SU-DHL-6 (cell line): ENCODE measurements around the gene RAB3GAP1.
"Not testable (repeated sequence)": the region's sequence is repeated elsewhere in the genome, so short reads cannot be mapped to it uniquely, and the experiment has no call there.

Experiments
- H2AFZ ChIP-seq: fragments of 200-600 bp; sonication (generic); 2 replicates; pipeline ENCODE4 v1.6.1; 2014; ENCODE audit warnings: low read depth, mild to moderate bottlenecking, moderate library complexity, mixed read lengths, antibody characterized with exemption, low read length; ENCODE audit not compliant: severe bottlenecking
- H3F3A ChIP-seq: fragments of 200-600 bp; shearing (Covaris generic); 2 replicates; pipeline ENCODE4 v1.6.0; 2016; ENCODE audit warnings: antibody characterized with exemption, mild to moderate bottlenecking; ENCODE audit not compliant: insufficient read depth
- H3K27ac ChIP-seq: fragments of 200-600 bp; sonication (generic); 2 replicates; pipeline ENCODE4 v1.5.1; 2016; ENCODE audit warnings: low read depth, mild to moderate bottlenecking, low read length, moderate library complexity, mixed read lengths
- H3K27me3 ChIP-seq: fragments of 200-600 bp; sonication (generic), shearing (Covaris generic); 2 replicates; pipeline ENCODE4 v1.6.0; 2014; ENCODE audit warnings: mild to moderate bottlenecking, low read length
- H3K36me3 ChIP-seq: fragments of 200-600 bp; sonication (generic); 2 replicates; pipeline ENCODE4 v1.6.1; 2014; ENCODE audit warnings: mild to moderate bottlenecking, low read length, mixed read lengths
- H3K4me2 ChIP-seq: fragments of 300-600, 200-600 bp; shearing (Covaris generic), sonication (generic); 2 replicates; pipeline ENCODE4 v1.6.0; 2014; ENCODE audit warnings: low read length, low read depth, mild to moderate bottlenecking; ENCODE audit not compliant: poor library complexity, severe bottlenecking
- H3K4me3 ChIP-seq: fragments of 200-600 bp; sonication (generic); 2 replicates; pipeline ENCODE4 v1.5.1; 2014; ENCODE audit warnings: antibody characterized with exemption, low read length, mild to moderate bottlenecking, mixed read lengths; ENCODE audit not compliant: insufficient read depth, poor library complexity, severe bottlenecking
- H3K79me2 ChIP-seq: fragments of 200-600 bp; sonication (generic); 2 replicates; pipeline ENCODE4 v1.6.1; 2014; ENCODE audit warnings: mild to moderate bottlenecking, low read length, moderate library complexity; ENCODE audit not compliant: insufficient read depth
- H3K9ac ChIP-seq: fragments of 200-600 bp; sonication (generic); 2 replicates; pipeline ENCODE4 v1.7.0; 2014; ENCODE audit warnings: mild to moderate bottlenecking, low read length
- H3K9me2 ChIP-seq: fragments of 200-600 bp; sonication (generic); replicated peaks from 2 replicates; pipeline ENCODE4 v1.6.1; 2014; ENCODE audit warnings: low read length; ENCODE audit not compliant: insufficient read depth
- H3K9me3 ChIP-seq: fragments of 200-600 bp; sonication (generic); 2 replicates; pipeline ENCODE4 v1.6.1; 2014; ENCODE audit warnings: low read length, mixed read lengths; ENCODE audit not compliant: insufficient read depth
- H4K20me1 ChIP-seq: fragments of 200-600 bp; sonication (generic); 2 replicates; pipeline ENCODE4 v1.6.1; 2014; ENCODE audit warnings: low read depth, mild to moderate bottlenecking, antibody characterized with exemption, low read length, moderate library complexity, mixed read lengths
- CTCF ChIP-seq: fragments of 200-600 bp; sonication (generic); IDR thresholded peaks from one replicate; pipeline ENCODE4 v1.5.1; 2017; ENCODE audit warnings: antibody characterized with exemption, mild to moderate bottlenecking, low read length, moderate library complexity; ENCODE audit not compliant: insufficient read depth, poor library complexity, severe bottlenecking
- EZH2phosphoT487 ChIP-seq: fragments of 200-600 bp; sonication (generic), shearing (Covaris generic); conservative IDR thresholded peaks from 2 replicates; pipeline ENCODE4 v1.6.1; 2018; ENCODE audit warnings: mild to moderate bottlenecking, antibody characterized with exemption, low read length, moderate library complexity, mixed read lengths

RAB3GAP1 gene

GRCh38 chr2:135086222-135086621, 34.1 kb downstream of the RAB3GAP1 start:
- no peaks in the 10 kb centered on the region for H3K9me2 ChIP-seq
- H3F3A ChIP-seq: no peaks in the 10 kb centered on the region
- no peak overlapping the region for H3K27ac ChIP-seq
- no peak overlapping the region for H3K4me2 ChIP-seq
- H3K27me3 ChIP-seq: no peaks in the 10 kb centered on the region
- TF ChIP-seq EZH2phosphoT487 (no peak), CTCF (no peak)
- H3K9ac ChIP-seq: no peak overlapping the region
- peaks cover 16% of the 10 kb centered on the region for H3K36me3 ChIP-seq
- H3K4me3 ChIP-seq: no peak overlapping the region
- H3K9me3 ChIP-seq: no peaks in the 10 kb centered on the region
- H2AFZ ChIP-seq: no peak overlapping the region
- peaks cover 4% of the 10 kb centered on the region; the same call in 1 of the 2 replicates for H4K20me1 ChIP-seq
- peaks cover 68% of the 10 kb centered on the region for H3K79me2 ChIP-seq

GRCh38 chr2:135089597-135089996, 37.5 kb downstream of the RAB3GAP1 start:
- not testable (repeated sequence) for H2AFZ ChIP-seq, H3K27ac ChIP-seq, H4K20me1 ChIP-seq, H3K9me2 ChIP-seq, H3K9me3 ChIP-seq, H3K27me3 ChIP-seq, H3K9ac ChIP-seq, H3K4me3 ChIP-seq, H3F3A ChIP-seq, H3K4me2 ChIP-seq
- H3K36me3 ChIP-seq: peaks cover 23% of the 10 kb centered on the region
- H3K79me2 ChIP-seq: peaks cover 44% of the 10 kb centered on the region

GRCh38 chr2:135091681-135092080, 39.6 kb downstream of the RAB3GAP1 start:
- H3K27ac ChIP-seq: no peak overlapping the region
- H3K79me2 ChIP-seq: peaks cover 30% of the 10 kb centered on the region
- no peaks in the 10 kb centered on the region for H3F3A ChIP-seq
- H3K4me3 ChIP-seq: no peak overlapping the region
- no peak overlapping the region for H3K4me2 ChIP-seq
- no peak for TF ChIP-seq CTCF
- no peak for TF ChIP-seq EZH2phosphoT487
- H3K9me2 ChIP-seq: no peaks in the 10 kb centered on the region
- H4K20me1 ChIP-seq: 0 out of 2 replicates have a peak, but pooled peaks cover 4% of the 10 kb centered on the region
- H3K27me3 ChIP-seq: no peaks in the 10 kb centered on the region
- H3K9ac ChIP-seq: no peak overlapping the region
- H3K9me3 ChIP-seq: no peaks in the 10 kb centered on the region
- H2AFZ ChIP-seq: no peak overlapping the region
- H3K36me3 ChIP-seq: peaks cover 32% of the 10 kb centered on the region

GRCh38 chr2:135093193-135093592, 41.1 kb downstream of the RAB3GAP1 start:
- Histone ChIP-seq H3K9me3 (no peaks in the 10 kb centered on the region), H4K20me1 (0 out of 2 replicates have a peak, but pooled peaks cover 4% of the 10 kb centered on the region), H3K36me3 (peaks cover 24% of the 10 kb centered on the region; the same call in 1 of the 2 replicates), H3F3A (no peaks in the 10 kb centered on the region), H3K4me3 (no peak overlapping the region), H2AFZ (no peak overlapping the region), H3K79me2 (peaks cover 15% of the 10 kb centered on the region), H3K4me2 (no peak overlapping the region), H3K9me2 (no peaks in the 10 kb centered on the region), H3K9ac (no peak overlapping the region), H3K27me3 (no peaks in the 10 kb centered on the region), H3K27ac (no peak overlapping the region)
- TF ChIP-seq CTCF (no peak), EZH2phosphoT487 (no peak)
